GM19397 (cell line): ENCODE measurements around the gene COL27A1.

Experiments used
- ATAC-seq: cut with Tn5 transposase; IDR thresholded peaks from one replicate; pipeline ENCODE4 v1.9.1; 2021; ENCODE audit warnings: mild to moderate bottlenecking, moderate library complexity; ENCODE audit not compliant: unreplicated experiment

Gene COL27A1

GRCh38 chr9:114155263-114155994 lies at the start of gene COL27A1:
TSS of gene COL27A1 (plus strand) at chr9:114155537. CDS start at chr9:114155951, 414 bp downstream.
- peak; percentile 86 for ATAC-seq

- ATAC-seq = no peak
Observed at GRCh38 chr9:114107286-114108001, 47.9 kb upstream of the COL27A1 start.

GRCh38 chr9:114108016-114108833 lies 47.1 kb upstream of the COL27A1 start:
- ATAC-seq = no peak

- ATAC-seq = no peak
Observed at GRCh38 chr9:114109124-114109523, 46.2 kb upstream of the COL27A1 start.

- ATAC-seq = no peak
Observed at GRCh38 chr9:114110180-114110579, 45.2 kb upstream of the COL27A1 start.

- ATAC-seq = no peak
Observed at GRCh38 chr9:114112325-114112724, 43.0 kb upstream of the COL27A1 start.

- ATAC-seq = no peak
Observed at GRCh38 chr9:114112778-114113584, 42.4 kb upstream of the COL27A1 start.

- ATAC-seq = no peak
Observed at GRCh38 chr9:114114364-114114763, 41.0 kb upstream of the COL27A1 start.

GRCh38 chr9:114115654-114116125 lies 39.6 kb upstream of the COL27A1 start:
- no peak for ATAC-seq

DNA sequence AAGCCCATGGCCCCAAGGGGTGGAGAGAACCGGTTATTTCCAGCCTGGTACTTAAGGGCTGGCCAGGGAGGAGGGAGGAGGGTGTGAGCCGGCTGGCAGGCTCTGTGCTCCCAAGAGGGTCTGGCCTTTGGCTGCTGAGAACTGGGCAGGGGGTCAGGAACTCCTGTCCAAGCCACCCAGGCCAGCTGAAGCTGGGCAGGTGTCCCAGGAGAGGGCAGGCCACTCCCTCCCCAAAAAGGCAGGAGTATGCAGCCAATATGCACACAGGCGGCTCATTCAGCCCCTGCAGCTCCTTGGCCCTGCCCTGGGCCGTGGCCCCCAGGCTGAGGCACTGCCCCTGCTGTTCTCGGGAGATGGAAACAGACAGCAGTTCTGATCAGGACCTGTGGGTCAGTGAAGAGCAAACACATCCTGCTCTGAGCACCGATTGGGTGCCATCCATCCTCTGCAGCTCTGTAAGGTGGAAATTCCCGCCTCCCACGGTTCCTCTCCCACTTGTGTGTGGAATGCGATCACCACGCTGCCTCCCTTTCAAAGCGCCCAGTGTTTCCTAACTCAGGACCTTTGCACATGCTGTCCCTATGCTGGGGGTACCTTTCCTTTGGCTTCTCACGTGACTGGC lies 39.1 kb upstream of the COL27A1 start:
- ATAC-seq = no peak

DNA sequence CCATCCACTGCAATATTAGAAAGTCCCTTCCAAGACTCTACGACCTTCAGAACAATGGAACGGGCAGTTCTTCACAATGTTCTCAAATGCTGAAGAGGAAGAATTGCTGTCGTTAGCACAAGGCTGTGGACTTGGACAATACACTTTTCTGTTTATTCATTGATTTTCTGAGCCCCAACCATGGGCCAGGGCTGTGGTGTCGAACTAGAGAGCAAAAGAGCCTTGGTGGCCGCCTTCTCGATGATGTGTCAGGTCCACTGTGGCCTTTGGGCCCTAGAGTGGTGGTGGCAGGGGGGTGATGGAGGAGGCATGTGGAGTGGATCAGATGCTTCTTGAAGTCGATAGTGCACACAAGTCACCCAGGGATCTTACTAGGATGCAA lies 37.7 kb upstream of the COL27A1 start:
- no peak for ATAC-seq

GRCh38 chr9:114117996-114118830 lies 37.1 kb upstream of the COL27A1 start:
- no peak for ATAC-seq

- ATAC-seq = no peak
Observed at GRCh38 chr9:114119242-114120191, 35.8 kb upstream of the COL27A1 start.

DNA sequence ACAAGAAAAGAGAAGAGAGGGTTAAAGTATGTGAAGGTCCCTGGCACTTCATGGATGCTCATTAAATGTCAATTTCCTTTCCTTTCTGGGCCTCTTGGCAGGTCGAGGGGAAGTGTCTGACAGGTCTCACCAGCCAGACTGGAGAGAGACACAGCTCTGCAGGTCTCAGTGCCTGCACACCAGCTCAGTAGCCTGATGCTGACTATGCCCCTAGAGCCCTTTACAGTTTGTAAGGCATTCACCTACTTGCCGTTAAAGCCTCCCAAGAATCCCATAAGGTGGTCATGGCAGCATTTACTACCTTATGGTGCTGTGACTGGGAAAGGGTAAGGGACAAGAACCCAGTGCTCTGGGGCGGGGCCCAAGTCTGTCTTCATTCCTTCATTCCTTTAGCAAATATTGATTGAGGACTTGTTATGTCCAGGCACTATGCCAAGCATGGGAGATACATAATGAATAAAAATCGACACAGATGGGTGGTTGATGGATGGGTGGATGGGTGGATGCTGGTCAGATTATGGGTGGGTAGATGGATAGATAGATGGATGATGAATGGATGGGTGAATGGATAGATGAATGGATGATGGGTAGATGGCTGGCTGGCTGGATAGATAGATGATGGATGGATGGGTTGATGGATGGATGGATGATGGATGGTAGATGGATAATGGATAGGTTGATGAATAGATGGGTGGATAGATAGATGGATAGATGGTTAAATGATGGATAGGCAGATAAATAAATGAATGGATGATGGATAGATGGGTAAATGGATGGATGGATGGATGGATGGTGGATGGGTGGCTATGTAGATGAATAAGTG lies 34.9 kb upstream of the COL27A1 start:
- no peak for ATAC-seq

DNA sequence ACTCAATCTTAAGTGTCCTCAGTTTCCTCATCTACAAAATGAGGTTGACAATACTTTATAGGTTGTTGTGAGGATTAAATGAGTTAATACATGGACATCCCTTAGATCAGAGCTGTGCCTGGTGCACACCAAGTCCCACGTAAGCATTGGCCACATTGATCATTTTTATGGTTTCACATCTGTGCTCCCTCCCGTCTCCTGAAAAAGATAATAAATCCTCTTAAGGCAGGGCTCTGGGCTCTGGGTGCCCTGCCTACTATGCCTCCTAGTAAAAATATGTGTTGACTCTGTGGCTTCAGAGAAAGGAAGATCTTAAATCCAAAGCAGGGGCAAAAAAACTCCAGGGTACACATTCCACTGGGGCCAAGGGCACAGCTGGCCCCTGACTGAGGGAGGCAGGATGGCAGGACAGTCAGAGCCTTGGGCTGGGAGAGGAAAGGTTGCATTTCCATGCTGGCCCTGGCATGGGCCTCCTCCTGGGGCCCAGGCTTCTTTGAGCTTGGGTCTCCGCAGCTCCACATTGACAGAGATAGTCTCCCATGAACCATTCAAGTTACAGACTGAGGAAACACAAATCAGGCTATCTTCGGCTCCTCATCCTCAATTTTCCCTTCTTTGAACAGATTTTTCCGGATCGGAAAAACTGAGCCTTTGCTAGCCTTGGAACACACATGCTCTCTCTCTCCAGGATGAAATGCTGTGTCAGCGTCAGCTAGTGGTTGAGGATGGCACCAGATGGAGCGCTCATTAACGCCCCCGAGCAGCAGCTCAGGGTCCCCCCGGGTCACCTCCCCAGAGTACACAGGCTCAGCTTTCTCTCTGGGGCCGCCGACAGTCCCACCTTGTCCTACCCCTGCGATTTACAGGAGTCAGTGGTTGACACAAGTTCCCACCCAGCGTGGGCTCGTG lies 33.9 kb upstream of the COL27A1 start:
- no peak for ATAC-seq
